Neural progenitor cell (in vitro differentiated cells): Measurements from ENCODE around the gene TAF8. TPM values are rescaled to one million over a fixed set of nuclear protein-coding genes. Genes with fewer than 3 reads are reported as not detected.

ENCODE experiments used
- DNase-seq: peaks from one replicate; pipeline ENCODE4 v3.0.0-alpha.2; 2016; ENCODE audit warnings: low spot score
- H2AFZ ChIP-seq: fragments of 200-600 bp; sonication (generic); replicated peaks from 2 replicates; pipeline ENCODE4 v1.6.1; 2016; ENCODE audit warnings: antibody characterized with exemption
- H3F3A ChIP-seq: fragments of 200-600 bp; sonication (generic); 2 replicates; pipeline ENCODE4 v1.6.1; 2016; ENCODE audit warnings: antibody characterized with exemption, low read depth
- H3K27ac ChIP-seq: fragments of 200-600 bp; sonication (generic); 2 replicates; pipeline ENCODE4 v1.5.1; 2016; ENCODE audit warnings: mild to moderate bottlenecking
- H3K27me3 ChIP-seq: fragments of 200-600 bp; sonication (generic); 2 replicates; pipeline ENCODE4 v1.6.1; 2016; ENCODE audit warnings: mild to moderate bottlenecking, moderate library complexity
- H3K36me3 ChIP-seq: fragments of 200-600 bp; sonication (generic); 2 replicates; pipeline ENCODE4 v1.5.1; 2016
- H3K4me1 ChIP-seq: fragments of 200-600 bp; sonication (generic); 2 replicates; pipeline ENCODE4 v1.6.1; 2016; ENCODE audit warnings: mixed run types
- H3K4me2 ChIP-seq: fragments of 200-600 bp; sonication (generic); 2 replicates; pipeline ENCODE4 v1.6.1; 2016
- H3K4me3 ChIP-seq: fragments of 200-600 bp; sonication (generic); 2 replicates; pipeline ENCODE4 v1.5.1; 2016
- H3K79me2 ChIP-seq: fragments of 200-600 bp; sonication (generic); 2 replicates; pipeline ENCODE4 v1.6.1; 2016; ENCODE audit warnings: low read depth
- H3K9ac ChIP-seq: fragments of 200-600 bp; sonication (generic); 2 replicates; pipeline ENCODE4 v1.6.1; 2016
- H3K9me3 ChIP-seq: fragments of 200-600 bp; sonication (generic); 2 replicates; pipeline ENCODE4 v1.5.1; 2016; ENCODE audit warnings: low read depth
- H4K20me1 ChIP-seq: fragments of 200-600 bp; sonication (generic); 2 replicates; pipeline ENCODE4 v1.6.1; 2016; ENCODE audit warnings: low read depth
- H3K27ac Mint-ChIP-seq: 3 replicates; pipeline ENCODE4 v1.8.0; 2021; ENCODE audit warnings: mixed read lengths
- H3K27me3 Mint-ChIP-seq: 2 replicates; pipeline ENCODE4 v1.8.0; 2022; ENCODE audit warnings: low read depth, mild to moderate bottlenecking, inconsistent platforms, moderate library complexity, mixed read lengths; ENCODE audit not compliant: insufficient read depth
- H3K36me3 Mint-ChIP-seq: 3 replicates; pipeline ENCODE4 v1.8.0; 2021; ENCODE audit warnings: mixed read lengths
- H3K4me1 Mint-ChIP-seq: 3 replicates; pipeline ENCODE4 v1.8.0; 2021; ENCODE audit warnings: mixed read lengths
- H3K4me3 Mint-ChIP-seq: 3 replicates; pipeline ENCODE4 v1.8.0; 2021; ENCODE audit warnings: mild to moderate bottlenecking, moderate library complexity, mixed read lengths
- H3K9me3 Mint-ChIP-seq: 3 replicates; pipeline ENCODE4 v1.8.0; 2020; ENCODE audit warnings: mixed read lengths
- EZH2 ChIP-seq: fragments of 200-600 bp; sonication (generic); IDR thresholded peaks from 2 replicates; pipeline ENCODE4 v1.6.1; 2017; ENCODE audit warnings: antibody characterized with exemption, mild to moderate bottlenecking, moderate library complexity
- EZH2phosphoT487 ChIP-seq: fragments of 200-600 bp; sonication (generic); IDR thresholded peaks from 2 replicates; pipeline ENCODE4 v1.6.1; 2017; ENCODE audit warnings: antibody characterized with exemption
- total RNA-seq: library from RNA; depleted of rRNA; stranded (reverse); fragments of >200 nt; gene quantifications from 2 replicates; pipeline ENCODE4 v1.2.3, GENCODE V29; 2015; ENCODE audit warnings: low replicate concordance
- TF ChIP-seq, protein P1 (sequence below): fragments of 200-600 bp; sonication (generic); IDR thresholded peaks from 2 replicates; pipeline ENCODE4 v1.5.1; 2017; ENCODE audit warnings: antibody characterized with exemption, mild to moderate bottlenecking

Gene TAF8
- total RNA-seq, 1 donor from 2014 or later = 38.0 TPM

DNA sequence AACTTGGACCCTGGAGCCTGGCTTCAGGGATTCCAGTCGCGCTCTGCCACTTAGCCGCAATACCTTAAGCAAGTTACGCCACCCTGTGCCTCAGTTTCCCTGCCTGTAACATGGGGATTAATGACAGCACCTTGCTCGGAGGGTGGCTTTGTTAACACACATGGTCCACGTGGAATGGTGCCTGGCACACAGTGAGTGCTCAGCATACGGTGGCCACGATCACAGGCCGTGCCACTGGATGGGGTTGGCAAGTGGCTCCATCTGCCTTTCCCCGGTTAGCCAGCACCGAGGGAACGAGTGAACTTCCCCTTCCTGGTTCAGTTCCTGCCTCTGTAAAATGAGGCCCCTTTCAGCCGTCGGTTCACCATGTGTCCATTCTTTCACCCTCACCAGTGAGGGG lies 74.9 kb downstream of the TAF8 start:
- H2AFZ ChIP-seq = no peak overlapping the region
- Mint-ChIP-seq H3K36me3 (no peaks in the 10 kb centered on the region), H3K4me1 (peaks cover 2% of the 10 kb centered on the region), H3K27ac (no peak overlapping the region), H3K4me3 (no peak overlapping the region), H3K9me3 (peaks cover 2% of the 10 kb centered on the region), H3K27me3 (peaks cover 8% of the 10 kb centered on the region)
- no peaks in the 10 kb centered on the region for H3K9me3 ChIP-seq
- no peaks in the 10 kb centered on the region for H3K27me3 ChIP-seq
- DNase-seq = no peak
- no peaks in the 10 kb centered on the region for H3K4me1 ChIP-seq
- no peak overlapping the region for H3K4me3 ChIP-seq
- H4K20me1 ChIP-seq = no peaks in the 10 kb centered on the region
- no peak overlapping the region for H3K9ac ChIP-seq
- H3F3A ChIP-seq = no peaks in the 10 kb centered on the region
- TF ChIP-seq EZH2phosphoT487 = no peak
- TF ChIP-seq, protein P1, sequence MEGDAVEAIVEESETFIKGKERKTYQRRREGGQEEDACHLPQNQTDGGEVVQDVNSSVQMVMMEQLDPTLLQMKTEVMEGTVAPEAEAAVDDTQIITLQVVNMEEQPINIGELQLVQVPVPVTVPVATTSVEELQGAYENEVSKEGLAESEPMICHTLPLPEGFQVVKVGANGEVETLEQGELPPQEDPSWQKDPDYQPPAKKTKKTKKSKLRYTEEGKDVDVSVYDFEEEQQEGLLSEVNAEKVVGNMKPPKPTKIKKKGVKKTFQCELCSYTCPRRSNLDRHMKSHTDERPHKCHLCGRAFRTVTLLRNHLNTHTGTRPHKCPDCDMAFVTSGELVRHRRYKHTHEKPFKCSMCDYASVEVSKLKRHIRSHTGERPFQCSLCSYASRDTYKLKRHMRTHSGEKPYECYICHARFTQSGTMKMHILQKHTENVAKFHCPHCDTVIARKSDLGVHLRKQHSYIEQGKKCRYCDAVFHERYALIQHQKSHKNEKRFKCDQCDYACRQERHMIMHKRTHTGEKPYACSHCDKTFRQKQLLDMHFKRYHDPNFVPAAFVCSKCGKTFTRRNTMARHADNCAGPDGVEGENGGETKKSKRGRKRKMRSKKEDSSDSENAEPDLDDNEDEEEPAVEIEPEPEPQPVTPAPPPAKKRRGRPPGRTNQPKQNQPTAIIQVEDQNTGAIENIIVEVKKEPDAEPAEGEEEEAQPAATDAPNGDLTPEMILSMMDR = no peak
- TF ChIP-seq EZH2 = no peak
- no peak overlapping the region for H3K4me2 ChIP-seq
- no peaks in the 10 kb centered on the region for H3K79me2 ChIP-seq
- no peaks in the 10 kb centered on the region for H3K36me3 ChIP-seq
- H3K27ac ChIP-seq = no peak overlapping the region

- Histone ChIP-seq H3F3A (no peaks in the 10 kb centered on the region), H3K4me3 (no peak overlapping the region), H3K4me1 (no peaks in the 10 kb centered on the region), H4K20me1 (no peaks in the 10 kb centered on the region), H2AFZ (no peak overlapping the region), H3K36me3 (no peaks in the 10 kb centered on the region), H3K27me3 (no peaks in the 10 kb centered on the region), H3K4me2 (no peak overlapping the region), H3K79me2 (no peaks in the 10 kb centered on the region), H3K9me3 (no peaks in the 10 kb centered on the region), H3K9ac (no peak overlapping the region), H3K27ac (no peak overlapping the region)
- Mint-ChIP-seq H3K9me3 (peaks cover 2% of the 10 kb centered on the region), H3K4me1 (peaks cover 2% of the 10 kb centered on the region), H3K36me3 (no peaks in the 10 kb centered on the region), H3K4me3 (no peak overlapping the region), H3K27me3 (peaks cover 9% of the 10 kb centered on the region), H3K27ac (no peak overlapping the region)
- DNase-seq = no peak
- TF ChIP-seq EZH2 = no peak
- TF ChIP-seq EZH2phosphoT487 = no peak
- TF ChIP-seq, protein P1 = no peak
These were observed 75.3 kb downstream of the TAF8 start for GRCh38 chr6:42125663-42126062.

GRCh38 chr6:42128460-42129359 lies 78.4 kb downstream of the TAF8 start:
- Histone ChIP-seq H2AFZ (no peak overlapping the region), H3K27me3 (no peaks in the 10 kb centered on the region), H3K79me2 (no peaks in the 10 kb centered on the region), H3K9ac (no peak overlapping the region), H4K20me1 (peaks cover 7% of the 10 kb centered on the region), H3K4me2 (no peak overlapping the region), H3F3A (peaks cover 3% of the 10 kb centered on the region), H3K27ac (no peak overlapping the region), H3K9me3 (no peaks in the 10 kb centered on the region), H3K4me3 (no peak overlapping the region), H3K4me1 (no peaks in the 10 kb centered on the region), H3K36me3 (no peaks in the 10 kb centered on the region)
- no peak for TF ChIP-seq EZH2phosphoT487
- TF ChIP-seq, protein P1 = no peak
- no peak for TF ChIP-seq EZH2
- Mint-ChIP-seq H3K4me1 (peaks cover 9% of the 10 kb centered on the region), H3K4me3 (no peak overlapping the region), H3K36me3 (no peaks in the 10 kb centered on the region), H3K9me3 (peaks cover 3% of the 10 kb centered on the region), H3K27me3 (peaks cover 6% of the 10 kb centered on the region), H3K27ac (no peak overlapping the region)
- no peak for DNase-seq
